Caco-2 (cell line): Measurements from ENCODE around the gene SH2D1B. TPM values are rescaled to one million over a fixed set of nuclear protein-coding genes. Genes with fewer than 3 reads are reported as not detected.

Experiments
- BruUV-seq: library from RNA; stranded (reverse); fragments of 400-500 nt; replicated peaks from 2 replicates; lab custom pipeline; 2021; lab: Mats Ljungman, UMichigan
- CTCF ChIA-PET: fragments of 300-600 bp; sonication (Branson Sonifier 250); formaldehyde crosslinking; loops from one replicate; lab custom pipeline; 2022; ENCODE audit warnings: antibody characterized with exemption; lab: Charles Lee
- POLR2A ChIA-PET: fragments of 300-600 bp; sonication (Branson Sonifier 250); formaldehyde crosslinking; loops from one replicate; lab custom pipeline; 2022; ENCODE audit warnings: antibody characterized with exemption; lab: Charles Lee
- DNase-seq, 2 experiments: peaks; one replicate each; pipeline versions ENCODE4 v3.0.0 to v3.0.0-alpha.2; 2020 to 2022
- H3K27me3 ChIP-seq: replicated peaks from 2 replicates; pipeline ENCODE4 v1.6.0; 2011; ENCODE audit warnings: low read length; ENCODE audit not compliant: control insufficient read depth, insufficient read depth
- H3K36me3 ChIP-seq: 2 replicates; pipeline ENCODE4 v1.5.1; 2011; ENCODE audit warnings: low read length; ENCODE audit not compliant: control insufficient read depth, insufficient read depth
- H3K4me1 ChIP-seq: fragments of 250-450 bp; sonication (Bioruptor Pico); 2 replicates; pipeline ENCODE4 v1.5.1; 2020; ENCODE audit warnings: mild to moderate bottlenecking
- H3K4me3 ChIP-seq: 2 replicates; pipeline ENCODE4 v1.5.1; 2011; ENCODE audit warnings: low read depth, mild to moderate bottlenecking, control low read depth, low read length
- H3K9me3 ChIP-seq: fragments of 250-450 bp; sonication (Bioruptor Pico); 2 replicates; pipeline ENCODE4 v1.5.1; 2020; ENCODE audit warnings: mild to moderate bottlenecking, moderate library complexity
- H3K27ac Mint-ChIP-seq: one replicate; pipeline ENCODE4 v1.8.0; 2022; ENCODE audit warnings: mixed read lengths; ENCODE audit not compliant: unreplicated experiment
- H3K27me3 Mint-ChIP-seq: one replicate; pipeline ENCODE4 v1.8.0; 2022; ENCODE audit warnings: mixed read lengths; ENCODE audit not compliant: insufficient read depth, unreplicated experiment
- H3K36me3 Mint-ChIP-seq: one replicate; pipeline ENCODE4 v1.8.0; 2022; ENCODE audit warnings: mild to moderate bottlenecking, mixed read lengths; ENCODE audit not compliant: insufficient read depth, unreplicated experiment
- H3K4me1 Mint-ChIP-seq: one replicate; pipeline ENCODE4 v1.8.0; 2022; ENCODE audit warnings: low read depth, mixed read lengths; ENCODE audit not compliant: unreplicated experiment
- H3K4me3 Mint-ChIP-seq: one replicate; pipeline ENCODE4 v1.8.0; 2022; ENCODE audit warnings: mild to moderate bottlenecking, moderate library complexity, mixed read lengths; ENCODE audit not compliant: unreplicated experiment
- H3K9me3 Mint-ChIP-seq: one replicate; pipeline ENCODE4 v1.8.0; 2022; ENCODE audit warnings: mixed read lengths; ENCODE audit not compliant: unreplicated experiment
- intact Hi-C: fragments of 100-400 bp; cut with micrococcal nuclease; formaldehyde crosslinking; loops from one replicate; pipeline ENCODE4 v1.10.0; 2022; ENCODE audit not compliant: unreplicated experiment
- total RNA-seq: library from RNA; stranded (reverse); gene quantifications from 2 replicates; pipeline ENCODE4 v1.2.3, GENCODE V29; 2022
- TF ChIP-seq, protein P1 (sequence below), 2 experiments: fragments of 200-600 bp in 1 of 2; IDR thresholded peaks; 1 replicate in 1 of 2; 2 replicates in 1 of 2; pipeline versions ENCODE4 v1.5.1 to v1.8.0; 2011 to 2022; ENCODE audit warnings: antibody characterized with exemption in 1 of 2, control low read depth in 1 of 2, inconsistent platforms in 1 of 2, low read depth in 1 of 2, low read length in 1 of 2, mild to moderate bottlenecking in 1 of 2, moderate library complexity in 1 of 2; ENCODE audit not compliant: insufficient read depth in 1 of 2, severe bottlenecking in 1 of 2, unreplicated experiment in 1 of 2

SH2D1B gene
- total RNA-seq, 1 experiment from 2014 or later = not detected

DNA sequence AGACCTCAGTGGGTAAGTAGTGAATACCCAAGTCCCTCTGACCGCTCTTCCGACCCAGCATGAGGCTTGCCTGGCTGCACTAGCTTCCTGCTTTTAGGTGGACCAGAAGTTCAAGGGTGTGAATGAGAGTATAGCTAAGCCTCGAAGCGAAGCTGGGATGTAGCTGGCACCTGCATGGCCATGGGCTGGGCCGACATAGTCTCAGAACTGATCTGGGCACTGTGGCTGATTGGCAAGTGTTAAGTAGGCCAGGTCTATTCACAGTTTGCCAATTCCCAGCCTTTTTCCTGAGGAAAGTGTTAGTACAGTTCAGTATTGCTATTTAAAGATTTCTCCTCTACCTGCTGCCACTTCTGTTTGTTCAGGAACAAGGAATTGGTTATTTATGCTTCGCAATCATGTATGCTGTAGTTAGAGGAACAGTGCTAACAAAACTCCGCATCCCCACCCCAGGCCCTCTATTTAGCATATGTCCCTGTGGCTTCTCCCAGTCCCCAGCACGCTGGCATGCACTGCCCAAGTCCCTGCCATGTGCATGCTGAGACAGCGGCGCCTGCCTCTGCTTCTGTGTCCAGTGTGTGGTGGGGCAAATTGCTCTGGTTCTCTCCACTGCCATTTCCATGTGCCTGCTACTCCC, 51.6 kb downstream of the SH2D1B start:
- no peaks in the 10 kb centered on the region for H3K4me1 Mint-ChIP-seq
- DNase-seq = no peak

DNA sequence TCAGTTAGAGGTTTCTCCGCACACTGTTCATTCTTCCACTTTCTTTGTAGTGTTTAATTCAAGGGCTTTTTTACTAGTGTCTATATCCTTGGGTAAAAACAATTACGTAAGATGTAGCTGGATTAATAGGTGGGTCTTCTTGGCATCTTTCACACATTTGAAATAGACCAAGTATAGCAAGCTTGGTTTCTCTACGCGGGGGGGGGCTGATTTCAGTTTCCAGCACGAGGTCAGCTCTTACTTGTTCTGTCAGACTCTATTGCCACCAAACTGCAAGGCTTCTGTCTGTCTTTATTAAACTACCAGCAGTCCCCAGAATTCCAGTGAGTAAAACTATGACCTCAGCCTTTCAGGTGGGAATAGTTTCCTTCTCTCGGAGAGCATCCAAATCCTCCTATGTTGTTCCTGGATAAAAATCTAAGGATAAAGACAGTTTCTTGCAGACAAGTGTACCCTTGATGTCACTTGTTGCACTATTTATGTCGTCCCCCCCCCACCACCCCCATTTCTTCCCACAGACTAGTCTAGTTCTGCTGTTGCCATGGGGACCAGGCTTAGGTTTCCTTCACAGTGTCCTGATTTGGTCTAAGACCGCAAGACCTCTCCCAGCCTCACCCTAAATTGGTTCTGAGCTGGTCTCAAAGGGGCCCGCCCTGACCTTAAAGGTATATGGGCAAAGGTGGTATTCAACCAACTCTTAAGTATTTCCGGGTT, 52.3 kb downstream of the SH2D1B start:
- no peak overlapping the region for H3K27ac Mint-ChIP-seq
- DNase-seq = no peak
- POLR2A ChIA-PET = no interaction called here
- intact Hi-C loops = loop anchor here (5.0 kb wide), 1 partner anchor 138 kb away; the partner anchor contains the start of gene UHMK1
- no peaks in the 10 kb centered on the region for H3K36me3 Mint-ChIP-seq
- Histone ChIP-seq H3K9me3 (no peaks in the 10 kb centered on the region), H3K4me1 (no peaks in the 10 kb centered on the region), H3K4me3 (no peak overlapping the region), H3K27me3 (no peaks in the 10 kb centered on the region), H3K36me3 (no peaks in the 10 kb centered on the region)
- TF ChIP-seq, protein P1, sequence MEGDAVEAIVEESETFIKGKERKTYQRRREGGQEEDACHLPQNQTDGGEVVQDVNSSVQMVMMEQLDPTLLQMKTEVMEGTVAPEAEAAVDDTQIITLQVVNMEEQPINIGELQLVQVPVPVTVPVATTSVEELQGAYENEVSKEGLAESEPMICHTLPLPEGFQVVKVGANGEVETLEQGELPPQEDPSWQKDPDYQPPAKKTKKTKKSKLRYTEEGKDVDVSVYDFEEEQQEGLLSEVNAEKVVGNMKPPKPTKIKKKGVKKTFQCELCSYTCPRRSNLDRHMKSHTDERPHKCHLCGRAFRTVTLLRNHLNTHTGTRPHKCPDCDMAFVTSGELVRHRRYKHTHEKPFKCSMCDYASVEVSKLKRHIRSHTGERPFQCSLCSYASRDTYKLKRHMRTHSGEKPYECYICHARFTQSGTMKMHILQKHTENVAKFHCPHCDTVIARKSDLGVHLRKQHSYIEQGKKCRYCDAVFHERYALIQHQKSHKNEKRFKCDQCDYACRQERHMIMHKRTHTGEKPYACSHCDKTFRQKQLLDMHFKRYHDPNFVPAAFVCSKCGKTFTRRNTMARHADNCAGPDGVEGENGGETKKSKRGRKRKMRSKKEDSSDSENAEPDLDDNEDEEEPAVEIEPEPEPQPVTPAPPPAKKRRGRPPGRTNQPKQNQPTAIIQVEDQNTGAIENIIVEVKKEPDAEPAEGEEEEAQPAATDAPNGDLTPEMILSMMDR (IDR thresholded peaks at IDR 0.05; ENCODE audit: insufficient read depth in 1 of 2, low read depth in 1 of 2, low read length in 1 of 2, severe bottlenecking in 1 of 2, unreplicated experiment in 1 of 2) = no peak
- BruUV-seq = no TSS peak
- CTCF ChIA-PET = no interaction called here
- H3K4me1 Mint-ChIP-seq = no peaks in the 10 kb centered on the region
- H3K9me3 Mint-ChIP-seq = no peaks in the 10 kb centered on the region
- H3K4me3 Mint-ChIP-seq = no peak overlapping the region
- no peaks in the 10 kb centered on the region for H3K27me3 Mint-ChIP-seq

More for the DNA sequence above, 51.6 kb downstream of the SH2D1B start:
- ChIA-PET POLR2A (no interaction called here), CTCF (no interaction called here)
- no peaks in the 10 kb centered on the region for H3K9me3 Mint-ChIP-seq
- H3K4me1 ChIP-seq = no peaks in the 10 kb centered on the region
- no TSS peak for BruUV-seq
- no peaks in the 10 kb centered on the region for H3K9me3 ChIP-seq
- no peak overlapping the region for H3K4me3 ChIP-seq
- TF ChIP-seq, protein P1 (IDR thresholded peaks at IDR 0.05; ENCODE audit: insufficient read depth in 1 of 2, low read depth in 1 of 2, low read length in 1 of 2, severe bottlenecking in 1 of 2, unreplicated experiment in 1 of 2) = no peak
- H3K27ac Mint-ChIP-seq = no peak overlapping the region
- no peaks in the 10 kb centered on the region; the same call in 1 of the 2 replicates for H3K36me3 ChIP-seq
- no peaks in the 10 kb centered on the region for H3K36me3 Mint-ChIP-seq
- no peak overlapping the region for H3K4me3 Mint-ChIP-seq
- intact Hi-C loops = no loop called here
- H3K27me3 ChIP-seq = no peaks in the 10 kb centered on the region
- H3K27me3 Mint-ChIP-seq = no peaks in the 10 kb centered on the region

GRCh38 chr1:162358928-162359327, 53.0 kb downstream of the SH2D1B start:
- no peaks in the 10 kb centered on the region for H3K4me1 Mint-ChIP-seq
- Histone ChIP-seq H3K4me3 (no peak overlapping the region), H3K4me1 (no peaks in the 10 kb centered on the region), H3K36me3 (no peaks in the 10 kb centered on the region), H3K9me3 (no peaks in the 10 kb centered on the region), H3K27me3 (no peaks in the 10 kb centered on the region)
- no peak overlapping the region for H3K4me3 Mint-ChIP-seq
- no TSS peak for BruUV-seq
- H3K27me3 Mint-ChIP-seq = no peaks in the 10 kb centered on the region
- no peaks in the 10 kb centered on the region for H3K36me3 Mint-ChIP-seq
- ChIA-PET CTCF (no interaction called here), POLR2A (no interaction called here)
- no peak overlapping the region for H3K27ac Mint-ChIP-seq
- intact Hi-C loops = loop anchor here (5.0 kb wide), 1 partner anchor 138 kb away; the partner anchor contains the start of gene UHMK1
- no peak for DNase-seq
- TF ChIP-seq, protein P1 (IDR thresholded peaks at IDR 0.05; ENCODE audit: insufficient read depth in 1 of 2, low read depth in 1 of 2, low read length in 1 of 2, severe bottlenecking in 1 of 2, unreplicated experiment in 1 of 2) = no peak
- H3K9me3 Mint-ChIP-seq = no peaks in the 10 kb centered on the region
